Left ventricle myocardium inferior (tissue), 1 donor: Measurements from ENCODE around the gene SDHD. TPM values are rescaled to one million over a fixed set of nuclear protein-coding genes. Genes with fewer than 3 reads are reported as not detected.

Source experiments
- DNase-seq: peaks from one replicate; pipeline ENCODE4 v3.0.0-alpha.2; 2020
- H3K27ac ChIP-seq: fragments of 200-600 bp; replicated peaks from 2 replicates; pipeline ENCODE4 v1.8.0; 2021
- H3K27me3 ChIP-seq: fragments of 200-600 bp; 2 replicates; pipeline ENCODE4 v1.8.0; 2021; ENCODE audit warnings: low read depth
- H3K36me3 ChIP-seq: fragments of 200-600 bp; 2 replicates; pipeline ENCODE4 v1.8.0; 2021
- H3K4me1 ChIP-seq: fragments of 200-600 bp; 2 replicates; pipeline ENCODE4 v1.8.0; 2021
- H3K4me3 ChIP-seq: fragments of 200-600 bp; 2 replicates; pipeline ENCODE4 v1.8.0; 2021; ENCODE audit warnings: mild to moderate bottlenecking, moderate library complexity
- H3K9me3 ChIP-seq: fragments of 200-600 bp; replicated peaks from 2 replicates; pipeline ENCODE4 v1.8.0; 2021
- CTCF ChIP-seq: fragments of 200-600 bp; IDR thresholded peaks from 2 replicates; pipeline ENCODE4 v1.8.0; 2021; ENCODE audit warnings: antibody characterized with exemption, mild to moderate bottlenecking, borderline replicate concordance
- intact Hi-C: fragments of 100-400 bp; cut with micrococcal nuclease; formaldehyde crosslinking; loops from one replicate; pipeline ENCODE4 v1.11.0; 2022
- total RNA-seq: library from RNA; stranded (reverse); fragmentation: NEBNext Ultra II Directional; extraction: Animal tissue kit (Norgen Biotek cat#: 25700); gene quantifications from one replicate; pipeline ENCODE4 v1.2.1, GENCODE V29; 2021
- donor health status: DM: no; HTN: yes; CAD: no; lungs with severe emphysema.

SDHD gene
- total RNA-seq, 1 donor from 2014 or later, result 290 TPM

- no peaks in the 10 kb centered on the region for H3K36me3 ChIP-seq
- no peaks in the 10 kb centered on the region for H3K27me3 ChIP-seq
- H3K4me1 ChIP-seq, result no peaks in the 10 kb centered on the region
- no peak overlapping the region for H3K4me3 ChIP-seq
- H3K9me3 ChIP-seq, result no peaks in the 10 kb centered on the region
- intact Hi-C loops, result no loop called here
- TF ChIP-seq CTCF, result no peak
- no peak for DNase-seq
- H3K27ac ChIP-seq, result no peak overlapping the region
Measured at GRCh38 chr11:112132737-112133136, 46.1 kb downstream of the SDHD start.

GRCh38 chr11:112134473-112134872 is 47.8 kb downstream of the SDHD start:
- Histone ChIP-seq H3K27me3 (no peaks in the 10 kb centered on the region), H3K27ac (no peak overlapping the region), H3K4me1 (no peaks in the 10 kb centered on the region), H3K9me3 (no peaks in the 10 kb centered on the region), H3K36me3 (no peaks in the 10 kb centered on the region), H3K4me3 (no peak overlapping the region)
- intact Hi-C loops, result no loop called here
- no peak for DNase-seq
- TF ChIP-seq CTCF, result no peak

- Histone ChIP-seq H3K36me3 (no peaks in the 10 kb centered on the region), H3K9me3 (peaks cover 10% of the 10 kb centered on the region), H3K27ac (no peak overlapping the region), H3K4me1 (no peaks in the 10 kb centered on the region), H3K4me3 (no peak overlapping the region), H3K27me3 (no peaks in the 10 kb centered on the region)
- no peak for TF ChIP-seq CTCF
- DNase-seq, result no peak
- intact Hi-C loops, result no loop called here
Measured at GRCh38 chr11:112143597-112143996, 56.9 kb downstream of the SDHD start.

Other genes starting within 250 kb of the SDHD start
- gene ALG9, start 215.3 kb upstream of the SDHD start, total RNA-seq, result 14.4 TPM
- gene FDXACB1, start 207.7 kb upstream of the SDHD start, total RNA-seq, result 0.93 TPM
- 26.0 TPM for gene CFAP68, start 207.3 kb upstream of the SDHD start, total RNA-seq
- 6,704 TPM for gene CRYAB, start 175.1 kb upstream of the SDHD start, total RNA-seq
- 36.5 TPM for gene HSPB2, start 174.1 kb upstream of the SDHD start, total RNA-seq
- gene C11orf52, start 168.0 kb upstream of the SDHD start, total RNA-seq, result 1.2 TPM
- gene DIXDC1, start 149.5 kb upstream of the SDHD start, total RNA-seq, result 20.2 TPM
- 176 TPM for gene DLAT, start 61.5 kb upstream of the SDHD start, total RNA-seq
- 2.2 TPM for gene PIH1D2, start 12.9 kb upstream of the SDHD start, total RNA-seq
- 7.6 TPM for gene NKAPD1, start 12.6 kb upstream of the SDHD start, total RNA-seq
- gene TIMM8B, start 117 bp upstream of the SDHD start, total RNA-seq, result 189 TPM
- 1.6 TPM for gene IL18, start 77.2 kb downstream of the SDHD start, total RNA-seq
- gene TEX12, start 80.5 kb downstream of the SDHD start, total RNA-seq, result 0.22 TPM
- gene BCO2, start 88.6 kb downstream of the SDHD start, total RNA-seq, result 169 TPM
- gene PTS, start 139.6 kb downstream of the SDHD start, total RNA-seq, result 27.0 TPM
- gene PLET1, start 174.0 kb downstream of the SDHD start, total RNA-seq, result not detected